ENCODE measurements around the gene TAS2R40.

- TF ChIP-seq CTCF (IDR thresholded peaks at IDR 0.05) (no peak), POLR2A (IDR thresholded peaks at IDR 0.05) (no peak)
These were observed 28.4 kb downstream of the TAS2R40 start for GRCh38 chr7:143250199-143250598.

All from heart left ventricle (tissue), 13 donors.